Measurements from ENCODE around the gene MIS18A. TPM values are rescaled to one million over a fixed set of nuclear protein-coding genes. Genes with fewer than 3 reads are reported as not detected.
"Not testable (repeated sequence)": the region's sequence is repeated elsewhere in the genome, so short reads cannot be mapped to it uniquely, and the experiment has no call there.

MIS18A gene, protein sequence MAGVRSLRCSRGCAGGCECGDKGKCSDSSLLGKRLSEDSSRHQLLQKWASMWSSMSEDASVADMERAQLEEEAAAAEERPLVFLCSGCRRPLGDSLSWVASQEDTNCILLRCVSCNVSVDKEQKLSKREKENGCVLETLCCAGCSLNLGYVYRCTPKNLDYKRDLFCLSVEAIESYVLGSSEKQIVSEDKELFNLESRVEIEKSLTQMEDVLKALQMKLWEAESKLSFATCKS
- total RNA-seq (2014; rRNA removed; shearing (Covaris generic)), result 60.3 and 62.5 TPM in 2 replicates

DNA sequence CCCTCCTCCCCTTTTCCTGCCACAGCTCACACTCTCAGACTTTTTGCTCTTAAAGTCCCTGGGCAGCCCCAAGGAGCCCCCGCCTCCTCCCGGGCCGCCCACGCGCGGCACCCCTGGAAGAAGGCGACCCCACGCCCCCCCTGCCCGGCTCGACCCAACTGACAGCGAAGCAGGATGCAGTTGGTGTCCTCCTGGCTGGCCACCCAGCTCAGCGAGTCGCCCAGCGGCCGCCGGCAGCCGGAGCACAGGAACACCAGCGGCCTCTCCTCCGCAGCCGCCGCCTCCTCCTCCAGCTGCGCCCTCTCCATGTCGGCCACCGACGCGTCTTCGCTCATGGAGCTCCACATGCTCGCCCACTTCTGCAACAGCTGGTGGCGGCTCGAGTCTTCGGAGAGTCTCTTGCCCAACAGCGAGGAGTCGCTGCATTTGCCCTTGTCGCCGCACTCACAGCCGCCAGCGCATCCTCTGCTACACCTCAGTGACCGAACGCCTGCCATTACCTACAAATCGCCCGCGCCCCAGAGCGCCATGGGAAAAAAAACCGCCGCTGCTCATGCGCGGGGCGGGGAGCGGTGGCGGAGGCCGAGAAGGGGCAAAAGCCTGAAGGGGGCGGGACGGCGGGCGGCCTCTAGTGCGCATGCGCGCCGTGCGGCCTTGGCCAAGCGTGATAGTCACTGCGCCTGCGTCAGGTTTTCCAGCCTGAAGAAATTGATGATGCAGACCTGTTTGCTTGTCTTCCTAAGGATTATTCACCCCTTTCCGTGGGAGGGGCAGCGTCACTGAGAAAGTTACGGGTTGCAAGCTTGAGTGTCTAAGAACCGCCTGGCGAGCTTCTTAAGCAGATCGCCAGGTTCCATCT is at the start of gene MIS18A:
Gene MIS18A (minus strand): TSS at position 532 of the 859 bp plus-strand sequence. CDS start 35 bp downstream, at position 497.
- DNase-seq (ENCODE audit: low spot score), result peak; percentile 98

DNA sequence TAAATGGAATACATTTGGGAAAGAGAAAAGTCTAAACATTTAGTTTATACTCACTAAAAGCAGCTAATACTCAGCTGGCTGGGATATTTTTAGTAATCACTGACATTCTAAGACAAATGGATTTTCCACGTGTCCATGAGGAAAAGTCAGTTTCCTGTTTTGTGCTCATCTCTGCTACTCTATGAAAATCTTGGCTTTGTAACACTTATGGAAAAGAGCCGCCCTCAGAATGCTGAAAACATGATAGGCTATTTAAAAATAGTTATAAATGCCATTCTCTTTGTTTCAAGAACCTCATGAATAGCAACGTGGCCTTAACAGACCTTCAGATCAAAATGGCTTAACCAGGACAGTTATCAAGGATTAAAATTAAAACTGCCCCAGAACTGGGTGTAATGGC is 49.7 kb upstream of the MIS18A start:
- peak; percentile 73 for DNase-seq (ENCODE audit: low spot score)

DNA sequence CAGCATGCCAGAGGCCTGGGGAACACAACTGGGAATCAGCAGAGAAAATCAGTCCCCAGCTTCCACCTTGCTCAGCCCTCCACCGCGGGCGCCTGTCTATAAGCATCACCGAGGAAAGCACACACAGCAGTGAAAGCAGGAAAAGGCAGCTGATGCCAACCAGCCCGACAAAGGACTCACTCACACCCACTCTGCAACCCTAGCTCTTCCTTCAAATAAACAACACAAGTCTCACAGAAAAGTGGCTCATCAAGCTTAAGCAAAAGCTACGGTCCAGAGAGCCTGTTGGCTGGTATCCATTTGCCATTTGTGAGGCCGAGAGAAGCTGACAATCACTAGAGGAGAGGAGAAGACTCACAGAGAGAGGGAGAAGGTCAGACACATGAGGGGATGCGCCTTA is 46.9 kb upstream of the MIS18A start:
- DNase-seq (ENCODE audit: low spot score), result no peak

DNA sequence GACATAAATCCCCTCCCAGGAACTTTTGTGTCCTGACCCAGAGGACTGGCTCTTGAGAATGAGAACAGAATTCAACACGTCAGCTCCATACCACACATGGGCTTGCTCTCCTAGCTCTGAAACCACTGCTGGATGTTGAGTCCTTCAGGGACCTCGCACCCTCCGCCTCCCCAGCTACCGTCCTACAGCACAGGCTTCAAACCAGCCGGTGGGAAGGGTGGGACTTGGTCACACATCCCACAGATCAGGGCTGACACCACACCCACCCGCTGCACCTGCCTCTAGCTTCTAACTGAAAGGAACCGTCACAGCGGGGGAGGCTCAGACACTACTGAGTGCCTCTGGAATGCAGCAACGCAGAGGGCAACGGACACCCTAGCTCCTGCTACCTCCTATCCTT is 43.8 kb upstream of the MIS18A start:
- no peak for DNase-seq (ENCODE audit: low spot score)

DNA sequence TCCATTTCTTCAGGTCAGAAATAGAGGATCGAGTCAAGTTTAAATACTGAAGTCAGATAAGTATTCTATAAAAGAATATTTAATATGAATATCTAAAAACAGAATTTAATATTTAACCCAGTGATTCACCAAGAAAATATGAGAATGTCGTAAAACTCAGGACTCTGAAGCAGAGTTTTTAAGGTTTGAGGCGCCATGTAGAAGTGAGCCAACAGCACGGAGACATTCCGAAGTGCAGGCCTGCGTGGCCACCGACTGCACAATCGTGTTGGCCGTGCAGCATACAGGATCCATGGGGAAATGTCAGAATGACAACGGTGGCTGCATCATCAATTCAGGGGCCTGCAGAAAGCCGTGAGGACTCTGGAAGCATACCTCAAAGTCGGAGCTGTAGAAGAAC is 43.3 kb upstream of the MIS18A start:
- DNase-seq (ENCODE audit: low spot score), result no peak

DNA sequence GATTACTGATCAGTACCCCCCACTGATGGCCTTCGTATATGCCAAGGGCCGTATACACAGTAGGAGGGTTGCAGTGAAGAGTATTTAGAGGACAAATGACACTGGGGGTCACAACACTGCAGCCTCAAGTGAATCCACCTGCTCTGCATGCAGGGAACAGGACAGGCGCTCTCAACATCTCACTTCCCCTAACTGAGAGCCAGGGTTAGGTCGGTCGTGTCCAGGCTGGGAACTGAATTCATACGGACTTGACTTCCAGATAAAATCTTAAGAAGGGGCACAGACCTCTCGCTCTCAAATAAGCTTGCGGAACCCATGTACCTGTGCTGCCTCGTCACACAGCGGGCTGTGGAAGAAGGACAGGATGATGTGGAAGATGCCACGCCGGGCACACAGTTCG is 42.6 kb upstream of the MIS18A start:
- DNase-seq (ENCODE audit: low spot score), result no peak

DNA sequence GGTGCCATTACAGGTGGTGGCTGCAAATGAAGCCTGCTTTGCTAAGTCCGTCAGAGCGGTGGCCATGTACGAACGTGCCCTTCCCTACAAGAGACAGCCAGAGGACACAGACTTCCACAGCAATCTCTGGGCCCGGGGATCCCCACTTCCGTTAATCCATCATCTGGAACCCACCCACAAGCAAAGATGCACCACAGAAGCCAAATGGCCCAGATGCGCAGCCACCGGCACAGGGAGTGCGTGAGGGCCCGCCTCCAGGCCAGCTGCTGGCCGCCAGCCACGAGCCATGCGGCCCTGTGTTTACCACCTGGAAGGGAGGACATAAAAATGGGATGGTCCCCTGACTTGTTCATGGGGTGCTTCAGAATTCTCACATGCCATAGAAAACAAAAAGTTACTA is 41.9 kb upstream of the MIS18A start:
- no peak for DNase-seq (ENCODE audit: low spot score)

DNA sequence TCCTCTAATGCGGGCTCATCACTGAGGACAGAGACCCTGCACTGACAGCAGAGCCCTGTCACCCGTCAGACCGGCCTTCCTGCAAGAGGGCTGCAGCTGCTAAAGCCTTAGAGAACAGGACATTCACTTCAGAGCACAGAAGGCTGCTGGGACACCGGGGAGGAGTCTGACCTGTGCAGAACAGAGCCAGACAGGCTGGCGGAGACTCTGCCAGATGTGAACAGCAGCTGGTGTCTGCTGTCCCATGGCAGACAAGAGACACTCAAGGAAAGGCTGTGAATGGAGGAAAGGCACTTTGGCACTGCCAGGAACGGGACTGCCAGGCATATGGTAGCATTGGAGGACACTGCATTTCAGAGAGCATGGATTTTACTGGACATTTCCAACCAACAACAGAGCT is 41.2 kb upstream of the MIS18A start:
- DNase-seq (ENCODE audit: low spot score), result no peak

DNA sequence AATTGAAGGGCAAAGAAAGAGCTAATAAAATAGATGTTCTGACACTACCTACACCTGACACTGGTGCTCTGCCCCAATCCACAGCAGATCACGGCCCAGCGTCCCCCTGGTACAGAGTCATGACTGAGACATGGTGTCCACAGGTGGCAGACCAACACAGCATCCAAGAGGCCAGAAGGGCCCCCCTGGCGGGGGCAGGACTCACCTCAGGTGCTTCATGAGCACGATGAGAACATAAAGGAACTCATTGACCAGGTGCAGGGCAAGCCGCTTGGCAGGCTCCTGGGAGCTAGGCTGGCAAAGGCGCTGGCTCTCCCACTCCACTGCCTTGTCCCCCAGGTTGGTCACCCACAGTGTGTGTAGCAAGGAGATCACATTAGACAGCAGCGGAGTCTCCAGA is 40.2 kb upstream of the MIS18A start:
- no peak for DNase-seq (ENCODE audit: low spot score)

DNA sequence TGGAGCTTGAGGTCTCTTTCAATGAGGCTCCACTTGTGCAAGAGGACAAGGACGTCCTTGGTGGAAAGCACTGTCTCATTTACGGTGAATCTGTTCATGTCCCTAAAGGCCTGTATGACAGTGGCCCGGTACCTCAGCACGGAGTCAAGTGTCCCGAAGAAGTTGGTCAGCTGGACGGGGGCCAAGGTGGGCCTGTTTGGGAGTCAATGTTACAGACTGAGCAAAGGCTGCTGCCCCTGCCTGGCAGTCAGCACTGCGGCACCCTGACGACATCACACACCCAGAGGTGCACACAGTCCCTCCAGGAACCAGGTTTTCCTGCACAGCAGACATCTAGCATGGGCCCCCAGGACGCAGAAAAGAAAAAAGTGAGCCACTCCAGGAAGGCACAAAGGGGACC is 38.9 kb upstream of the MIS18A start:
- DNase-seq (ENCODE audit: low spot score), result no peak

DNA sequence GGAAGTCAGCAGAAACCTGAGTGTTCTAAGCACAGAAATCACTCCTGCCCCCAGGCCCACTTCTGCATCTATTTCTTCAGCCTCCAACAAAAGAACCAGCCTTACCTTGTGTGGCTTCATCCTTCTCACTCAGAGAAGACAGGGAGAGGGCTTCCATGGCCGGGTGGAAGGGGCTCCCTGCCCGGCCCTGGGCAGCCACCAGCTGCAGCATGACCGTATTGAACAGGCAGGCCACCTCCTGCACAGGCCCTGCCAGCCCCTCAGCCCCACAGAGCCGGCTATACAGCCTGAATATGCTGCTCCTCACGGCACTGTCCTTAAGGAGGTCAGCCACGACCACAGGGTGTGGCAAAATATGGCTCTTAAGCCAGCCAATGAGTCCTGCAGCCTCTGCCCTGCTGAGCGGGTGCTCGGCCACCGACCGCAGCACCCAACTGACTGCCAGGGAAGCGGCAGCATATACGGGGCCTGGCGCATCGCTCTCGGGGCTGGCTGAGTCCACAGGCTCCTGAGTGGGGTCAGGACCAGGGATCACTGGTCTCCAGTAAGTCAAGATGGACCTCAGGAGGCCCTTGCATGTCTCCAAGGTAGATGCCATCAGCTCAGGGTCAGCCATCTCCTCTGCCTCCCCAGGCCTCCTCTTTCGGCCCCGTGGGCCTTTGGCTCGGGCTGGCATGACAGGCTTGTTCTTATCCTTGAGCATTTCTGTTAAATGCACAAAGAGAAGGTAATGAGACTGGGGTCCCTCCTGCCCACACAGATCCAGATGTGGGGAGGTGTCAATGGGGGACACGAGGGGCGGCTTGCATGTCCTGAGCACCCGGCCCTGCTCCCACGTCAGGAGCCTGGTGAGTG is 37.7 kb upstream of the MIS18A start:
- DNase-seq (ENCODE audit: low spot score), result no peak

DNA sequence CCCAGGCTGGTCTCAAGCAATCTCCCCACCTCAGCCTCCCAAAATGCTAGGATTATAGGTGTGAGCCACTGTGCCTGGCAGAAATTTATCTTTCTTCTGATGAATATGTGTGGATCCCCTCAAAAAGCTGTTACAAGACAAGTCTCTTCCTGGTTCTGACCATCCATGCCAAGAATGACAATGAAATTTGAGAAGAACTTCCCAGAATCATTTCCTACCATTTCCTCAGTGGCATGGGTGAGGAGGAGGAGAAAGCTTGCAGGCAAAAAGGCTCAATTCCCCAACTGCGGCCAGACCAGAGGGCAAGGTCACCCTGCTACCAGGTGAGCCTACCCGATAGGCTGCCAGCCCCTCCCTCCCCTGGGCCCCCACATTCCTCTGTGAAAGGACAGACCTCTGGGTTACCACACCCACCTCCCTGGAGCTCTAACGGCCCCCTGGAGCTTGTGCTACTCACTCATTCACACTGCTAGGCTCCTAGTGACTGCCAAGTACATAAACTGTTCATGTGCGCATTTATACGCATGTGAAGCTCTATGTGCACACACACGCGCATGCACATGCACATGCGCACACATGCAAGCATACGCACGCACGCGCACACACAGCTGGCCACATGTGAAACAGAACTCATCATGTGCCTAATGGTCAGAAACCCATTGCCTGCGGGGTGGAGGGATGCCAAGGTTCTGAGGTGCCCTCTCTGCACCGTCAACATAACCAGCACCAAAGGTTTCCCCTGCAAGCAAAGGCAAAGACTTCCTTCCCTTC is 36.8 kb upstream of the MIS18A start:
- no peak for DNase-seq (ENCODE audit: low spot score)

DNA sequence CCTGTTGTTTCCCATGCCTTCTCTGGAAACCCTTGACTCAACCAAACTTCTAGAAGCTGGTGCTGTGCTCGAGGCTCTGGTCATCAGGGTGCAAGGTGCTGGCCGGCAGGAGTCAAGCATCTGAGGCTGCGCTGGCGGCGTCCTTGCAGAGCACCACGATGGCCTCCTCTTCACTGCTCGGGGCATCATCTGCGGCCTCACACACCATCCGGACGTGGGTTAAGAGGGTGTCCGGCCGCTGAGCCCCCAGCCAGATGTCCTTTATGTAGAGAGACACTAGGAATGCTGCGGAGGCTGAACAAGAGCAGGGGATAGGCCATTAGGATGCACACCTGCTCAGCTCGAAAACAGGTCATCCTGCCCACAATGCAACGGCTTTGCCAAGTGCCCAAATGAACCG is 36.0 kb upstream of the MIS18A start:
- DNase-seq (ENCODE audit: low spot score), result no peak

DNA sequence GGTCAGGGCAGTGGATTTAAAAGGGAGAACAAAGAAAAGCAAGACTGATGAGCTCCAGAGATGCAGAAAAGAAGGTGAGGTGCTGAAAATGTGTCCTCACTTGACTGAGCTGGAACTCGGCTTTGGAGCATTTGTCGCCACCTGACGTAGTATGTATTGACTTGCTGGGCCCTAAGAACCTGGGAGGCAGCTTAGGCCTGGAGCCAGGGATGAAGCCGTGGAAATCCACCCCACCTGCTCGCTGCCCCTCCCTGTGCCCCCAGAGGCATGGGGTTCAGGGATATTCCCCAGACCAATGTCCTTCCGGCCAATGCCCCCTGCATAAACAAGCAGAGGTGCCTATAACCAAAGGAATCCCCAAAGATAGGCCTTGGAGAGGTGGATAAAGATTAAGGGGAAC is 34.1 kb upstream of the MIS18A start:
- no peak for DNase-seq (ENCODE audit: low spot score)

DNA sequence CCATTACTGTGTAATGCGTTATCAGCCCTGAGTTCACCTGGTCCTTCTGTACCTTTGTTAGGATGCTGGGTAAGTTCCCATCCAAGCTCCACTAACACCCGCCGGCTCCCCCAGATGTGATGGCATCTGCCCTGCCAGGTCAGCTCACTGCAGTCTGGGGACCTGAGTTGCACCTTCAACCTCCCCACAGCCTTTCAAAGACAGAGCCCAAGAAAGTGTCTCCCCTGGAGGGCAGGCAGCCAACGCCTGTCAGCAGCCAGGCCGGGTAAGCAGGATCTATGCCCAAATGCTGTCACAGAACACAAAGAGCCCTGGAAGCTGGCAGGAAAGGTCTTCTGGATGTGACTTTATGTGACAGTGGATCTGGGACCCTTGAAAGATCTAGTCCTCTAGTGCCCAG is 33.5 kb upstream of the MIS18A start:
- DNase-seq (ENCODE audit: low spot score), result no peak

DNA sequence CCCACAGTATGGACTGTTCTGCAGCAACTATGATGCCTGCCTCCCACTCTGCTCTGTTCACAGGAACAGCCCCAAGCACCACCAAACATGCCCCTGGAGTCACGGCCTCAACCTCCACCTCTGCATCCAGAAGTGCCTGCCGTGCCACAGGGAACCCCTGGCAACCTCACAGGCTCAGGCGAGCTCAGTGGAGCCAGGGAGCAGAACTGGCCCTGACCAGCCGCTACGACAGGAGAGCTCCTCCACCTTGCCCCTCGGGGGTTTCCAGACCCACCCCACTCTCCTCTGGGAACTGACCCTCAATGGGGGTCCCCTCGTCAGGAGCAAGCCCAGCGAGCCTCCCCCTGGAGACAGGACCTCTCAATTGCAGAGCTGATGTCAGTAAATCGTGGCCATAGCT is 32.8 kb upstream of the MIS18A start:
- no peak for DNase-seq (ENCODE audit: low spot score)

DNA sequence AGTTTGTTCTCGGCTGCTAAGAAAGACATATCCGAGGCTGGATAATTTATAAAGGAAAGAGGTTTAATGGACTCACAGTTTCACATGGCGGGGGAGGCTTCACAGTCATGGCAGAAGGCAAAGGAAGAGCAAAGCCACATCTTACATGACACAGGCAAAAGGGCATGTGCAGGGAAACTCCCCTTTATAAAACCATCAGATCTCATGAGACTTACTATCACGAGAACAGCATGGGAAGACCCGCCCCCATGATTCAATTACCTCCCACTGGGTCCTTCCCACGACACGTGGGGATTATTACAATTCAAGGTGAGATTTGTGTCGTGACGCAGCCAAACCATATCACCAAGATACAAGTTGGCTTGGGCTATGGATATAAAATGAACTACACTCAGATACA is 32.1 kb upstream of the MIS18A start:
- DNase-seq (ENCODE audit: low spot score), result not testable (repeated sequence)

DNA sequence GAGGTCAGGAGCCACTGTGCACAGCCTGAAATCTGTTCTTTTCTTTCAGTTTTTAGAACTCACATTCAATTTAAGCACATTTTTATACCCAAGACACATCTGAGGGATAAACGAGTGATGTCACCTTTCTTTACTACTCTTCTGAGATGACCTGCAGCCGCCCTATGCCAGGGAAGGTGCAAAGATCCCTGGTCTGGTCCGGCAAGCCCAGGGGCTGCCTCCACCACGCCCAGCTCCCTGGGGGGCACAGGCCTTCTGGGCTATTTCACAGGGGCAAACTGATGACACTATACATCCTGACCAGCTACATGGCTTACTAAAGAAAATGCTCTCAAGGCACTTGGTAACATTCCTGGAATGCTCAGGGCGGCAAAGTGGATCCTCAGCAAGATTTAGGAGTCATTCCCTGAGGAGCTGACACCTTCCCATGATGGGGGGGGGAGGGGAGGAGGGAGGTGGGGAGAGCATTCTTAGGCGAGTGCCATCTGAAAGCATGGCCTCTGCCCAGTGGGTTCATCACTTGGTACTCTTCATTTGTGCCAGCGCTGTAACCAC is 31.1 kb upstream of the MIS18A start:
- no peak for DNase-seq (ENCODE audit: low spot score)

DNA sequence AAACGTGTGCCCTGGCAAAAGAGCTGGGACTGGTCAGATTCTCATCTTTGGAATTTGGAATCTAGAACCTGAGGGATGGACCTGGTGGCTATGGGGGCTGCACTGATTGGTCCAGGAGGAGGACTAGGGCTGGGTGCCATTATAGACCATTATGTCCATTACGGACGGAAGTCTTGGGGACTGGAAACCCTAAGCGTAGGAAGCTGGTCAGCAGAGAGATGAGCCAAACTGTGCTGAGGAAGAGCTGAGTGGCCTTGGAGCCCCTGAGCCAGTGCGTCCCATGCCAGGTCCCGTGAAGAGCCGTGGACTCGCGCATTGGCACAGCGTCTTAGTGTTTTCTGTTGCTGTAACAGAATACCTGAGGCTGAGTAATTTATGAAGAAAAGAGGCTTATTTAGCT is 29.8 kb upstream of the MIS18A start:
- no peak for DNase-seq (ENCODE audit: low spot score)

DNA sequence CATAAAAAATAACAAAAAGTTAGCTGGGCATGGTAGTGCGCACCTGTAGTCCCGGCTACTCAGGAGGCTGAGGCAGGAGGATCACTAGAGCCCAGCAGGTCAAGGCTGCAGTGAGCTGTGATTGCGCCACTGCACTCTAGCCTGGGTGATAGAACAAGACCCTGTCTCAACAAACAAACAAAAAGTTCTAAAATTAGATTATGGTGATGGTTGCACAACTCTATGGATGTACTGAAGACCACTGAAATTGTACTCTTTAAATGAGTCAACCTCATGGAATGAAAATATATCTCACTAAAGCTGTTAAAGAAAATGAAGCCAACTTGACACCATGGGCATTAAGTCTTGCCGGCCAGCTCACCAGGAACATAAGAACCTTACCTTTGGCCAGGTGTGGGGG is 28.9 kb upstream of the MIS18A start:
- no peak for DNase-seq (ENCODE audit: low spot score)

DNA sequence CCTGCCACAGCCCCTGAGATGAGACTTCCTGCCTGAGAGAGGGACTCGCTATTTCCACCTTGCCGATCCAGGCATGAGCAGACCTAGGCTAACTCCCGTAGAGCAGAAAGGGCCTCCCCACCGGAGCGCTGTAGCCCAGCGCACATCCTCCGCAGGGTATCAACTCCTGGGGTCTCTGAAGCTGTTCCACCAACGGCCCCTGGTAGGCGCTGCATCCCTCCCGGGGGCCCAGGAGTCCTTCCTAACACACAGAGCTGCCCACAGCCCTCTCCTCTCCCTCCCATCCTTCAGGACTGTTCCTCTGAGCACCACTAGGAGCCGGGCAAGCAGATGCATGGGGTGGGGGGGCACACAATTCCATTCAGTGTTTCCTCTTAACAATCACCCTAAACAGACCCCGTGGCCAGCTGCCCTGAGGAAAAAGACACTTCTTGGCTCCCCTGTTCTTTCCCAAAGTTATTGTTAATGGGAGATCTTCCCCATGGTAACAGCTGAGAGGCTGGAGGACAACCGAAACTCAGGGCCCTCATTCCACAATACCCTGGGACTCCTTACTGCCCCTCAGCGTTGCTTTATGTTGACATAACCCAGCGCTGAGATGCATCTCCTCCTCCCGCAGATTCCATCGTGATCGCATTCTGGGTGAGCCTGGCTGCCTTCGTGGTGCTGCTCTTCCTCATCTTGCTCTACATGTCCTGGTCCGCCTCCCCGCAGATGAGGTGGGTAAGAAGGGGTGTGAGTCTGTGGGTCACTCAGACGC is 27.4 kb upstream of the MIS18A start:
- DNase-seq (ENCODE audit: low spot score), result no peak
